Duodenal mucosa (tissue), 2 donors: Measurements from ENCODE around the gene KDM2A.
A peak's percentile ranks its signal among the peaks of the same experiment; 100 is the strongest.

ENCODE experiments used
- H3K27ac ChIP-seq: one replicate; pipeline ENCODE4 v1.7.0; 2013; ENCODE audit warnings: low read depth, low read length
- H3K27me3 ChIP-seq, 2 donors: one replicate each; pipeline ENCODE4 v1.7.0; 2013; ENCODE audit warnings: low read length in 2 of 2, control low read depth in 1 of 2; ENCODE audit not compliant: insufficient read depth in 2 of 2, control insufficient read depth in 1 of 2
- H3K36me3 ChIP-seq, 2 donors: one replicate each; pipeline ENCODE4 v1.7.0; 2013; ENCODE audit warnings: low read length in 2 of 2, control low read depth in 1 of 2; ENCODE audit not compliant: insufficient read depth in 2 of 2, control insufficient read depth in 1 of 2
- H3K4me1 ChIP-seq, 2 donors: one replicate each; pipeline ENCODE4 v1.7.0; 2013; ENCODE audit warnings: low read length in 2 of 2, control low read depth in 1 of 2; ENCODE audit not compliant: insufficient read depth in 2 of 2, control insufficient read depth in 1 of 2
- H3K4me3 ChIP-seq, 2 donors: one replicate each; pipeline ENCODE4 v1.7.0; 2013; ENCODE audit warnings: low read length in 2 of 2, low read depth in 1 of 2
- H3K9ac ChIP-seq, 2 donors: one replicate each; pipeline ENCODE4 v1.7.0; 2013; ENCODE audit warnings: low read length in 2 of 2, low read depth in 1 of 2
- H3K9me3 ChIP-seq, 2 donors: one replicate each; pipeline ENCODE4 v1.7.0; 2013; ENCODE audit warnings: low read length in 2 of 2, control low read depth in 1 of 2; ENCODE audit not compliant: control insufficient read depth in 1 of 2

The KDM2A gene

GRCh38 chr11:67270256-67271204 lies 151.5 kb downstream of the KDM2A start:
- Histone ChIP-seq H3K9ac (peak overlapping the region; percentile 33 to 58), H3K9me3 (no peaks in the 10 kb centered on the region), H3K27ac (peak overlapping the region; percentile 61), H3K36me3 (peaks cover 10 to 33% of the 10 kb centered on the region in 2 donors), H3K4me1 (peaks cover 69 to 88% of the 10 kb centered on the region in 2 donors), H3K27me3 (no peaks in the 10 kb centered on the region), H3K4me3 (peak overlapping the region; percentile 79 to 94)

- Histone ChIP-seq H3K4me1 (peaks cover 75 to 89% of the 10 kb centered on the region in 2 donors), H3K4me3 (peak overlapping the region; percentile 79 to 94), H3K27ac (no peak overlapping the region), H3K9me3 (no peaks in the 10 kb centered on the region), H3K27me3 (no peaks in the 10 kb centered on the region), H3K9ac (no peak overlapping the region), H3K36me3 (peaks cover 10 to 37% of the 10 kb centered on the region in 2 donors)
Measured at GRCh38 chr11:67271205-67271540, 152.1 kb downstream of the KDM2A start.

GRCh38 chr11:67271541-67272284 lies 152.7 kb downstream of the KDM2A start:
- Histone ChIP-seq H3K27me3 (no peaks in the 10 kb centered on the region), H3K9me3 (no peaks in the 10 kb centered on the region), H3K27ac (peak overlapping the region; percentile 23), H3K36me3 (peaks cover 10 to 37% of the 10 kb centered on the region in 2 donors), H3K4me1 (peaks cover 81 to 94% of the 10 kb centered on the region in 2 donors), H3K4me3 (peak overlapping the region; percentile 79 to 94), H3K9ac (peak overlapping the region in 1 of 2 donors; percentile 45)

- H3K4me3 ChIP-seq, result peak overlapping the region; percentile 41 to 94
- H3K27ac ChIP-seq, result no peak overlapping the region
- peak overlapping the region in 1 of 2 donors; percentile 57 for H3K9ac ChIP-seq
- H3K36me3 ChIP-seq, result peaks cover 10 to 37% of the 10 kb centered on the region in 2 donors
- H3K27me3 ChIP-seq, result no peaks in the 10 kb centered on the region
- H3K9me3 ChIP-seq, result no peaks in the 10 kb centered on the region
- peaks cover 87 to 99% of the 10 kb centered on the region in 2 donors for H3K4me1 ChIP-seq
Measured at GRCh38 chr11:67272327-67273259, 153.5 kb downstream of the KDM2A start.

- Histone ChIP-seq H3K4me3 (peak overlapping the region in 1 of 2 donors; percentile 24), H3K9ac (peak overlapping the region in 1 of 2 donors; percentile 57), H3K36me3 (peaks cover 10 to 43% of the 10 kb centered on the region in 2 donors), H3K9me3 (no peaks in the 10 kb centered on the region), H3K27ac (no peak overlapping the region), H3K27me3 (no peaks in the 10 kb centered on the region), H3K4me1 (peaks cover 84 to 99% of the 10 kb centered on the region in 2 donors)
Measured at GRCh38 chr11:67273260-67273990, 154.4 kb downstream of the KDM2A start.

GRCh38 chr11:67274768-67275605 lies 155.9 kb downstream of the KDM2A start:
- H3K4me1 ChIP-seq, result peaks cover 73 to 94% of the 10 kb centered on the region in 2 donors
- H3K4me3 ChIP-seq, result no peak overlapping the region
- H3K9me3 ChIP-seq, result no peaks in the 10 kb centered on the region
- peaks cover 18 to 50% of the 10 kb centered on the region in 2 donors for H3K36me3 ChIP-seq
- no peaks in the 10 kb centered on the region for H3K27me3 ChIP-seq
- no peak overlapping the region for H3K27ac ChIP-seq
- H3K9ac ChIP-seq, result no peak overlapping the region

GRCh38 chr11:67275606-67276409 lies 156.7 kb downstream of the KDM2A start:
- H3K9me3 ChIP-seq, result no peaks in the 10 kb centered on the region
- peaks cover 65 to 86% of the 10 kb centered on the region in 2 donors for H3K4me1 ChIP-seq
- H3K27me3 ChIP-seq, result no peaks in the 10 kb centered on the region
- no peak overlapping the region for H3K9ac ChIP-seq
- no peak overlapping the region for H3K4me3 ChIP-seq
- peak overlapping the region; percentile 43 for H3K27ac ChIP-seq
- H3K36me3 ChIP-seq, result peaks cover 26 to 56% of the 10 kb centered on the region in 2 donors

- H3K4me1 ChIP-seq, result peaks cover 55 to 76% of the 10 kb centered on the region in 2 donors
- peak overlapping the region; percentile 63 to 64 for H3K4me3 ChIP-seq
Measured at GRCh38 chr11:67276781-67277230, 157.7 kb downstream of the KDM2A start.

More at GRCh38 chr11:67276781-67277230, 157.7 kb downstream of the KDM2A start:
- Histone ChIP-seq H3K9ac (peak overlapping the region; percentile 44 to 59), H3K36me3 (peaks cover 33 to 57% of the 10 kb centered on the region in 2 donors), H3K27me3 (no peaks in the 10 kb centered on the region), H3K27ac (peak overlapping the region; percentile 87), H3K9me3 (no peaks in the 10 kb centered on the region)
